H1 (cell line): ENCODE measurements around the gene TMA7. TPM values are rescaled to one million over a fixed set of nuclear protein-coding genes. Genes with fewer than 3 reads are reported as not detected.

Experiments used
- CTCF ChIA-PET: fragments of 300-600 bp; sonication (Branson Sonifier 250); formaldehyde crosslinking; loops from one replicate; lab custom pipeline; 2021; ENCODE audit not compliant: partially characterized antibody; lab: Charles Lee
- POLR2A ChIA-PET: fragments of 300-600 bp; sonication (Branson Sonifier 250); formaldehyde crosslinking; loops from one replicate; lab custom pipeline; 2021; ENCODE audit warnings: inconsistent platforms; ENCODE audit not compliant: partially characterized antibody; lab: Charles Lee
- DNase-seq, 2 experiments: peaks; one replicate each; pipeline versions ENCODE4 v3.0.0 to v3.0.0-alpha.2; 2010 to 2022; ENCODE audit warnings: low spot score in 2 of 2, low read depth in 1 of 2, mixed read lengths in 1 of 2
- FAIRE-seq: peaks from 2 replicates; lab custom pipeline; 2011; peaks lifted over from hg19 to GRCh38; lab: Jason Lieb, UNC
- H2AFZ ChIP-seq: 2 replicates; pipeline ENCODE4 v1.8.1; 2012; ENCODE audit warnings: low read length, inconsistent platforms
- H2AK5ac ChIP-seq: 2 replicates; pipeline ENCODE4 v1.6.1; 2013; ENCODE audit warnings: low read depth, low read length
- H2BK120ac ChIP-seq: replicated peaks from 2 replicates; pipeline ENCODE3; 2013; ENCODE audit warnings: low read depth, low read length, inconsistent platforms
- H2BK12ac ChIP-seq: 2 replicates; pipeline ENCODE4 v1.6.1; 2013; ENCODE audit warnings: low read depth, low read length
- H2BK15ac ChIP-seq: 2 replicates; pipeline ENCODE4 v1.6.1; 2013; ENCODE audit warnings: low read length
- H2BK20ac ChIP-seq: 2 replicates; pipeline ENCODE4 v1.6.1; 2013; ENCODE audit warnings: low read length
- H2BK5ac ChIP-seq: 2 replicates; pipeline ENCODE4 v1.6.1; 2013; ENCODE audit warnings: low read depth, low read length
- H3K14ac ChIP-seq: 2 replicates; pipeline ENCODE4 v1.6.1; 2013; ENCODE audit warnings: inconsistent platforms; ENCODE audit not compliant: insufficient read length
- H3K18ac ChIP-seq: 2 replicates; pipeline ENCODE4 v1.6.1; 2013; ENCODE audit warnings: low read length; ENCODE audit errors: extremely low read depth
- H3K23ac ChIP-seq: 2 replicates; pipeline ENCODE4 v1.6.1; 2013; ENCODE audit warnings: inconsistent platforms; ENCODE audit not compliant: insufficient read length
- H3K23me2 ChIP-seq: 2 replicates; pipeline ENCODE4 v1.6.1; 2013; ENCODE audit warnings: low read depth, low read length
- H3K27ac ChIP-seq: 2 replicates; pipeline ENCODE4 v1.6.1; 2011; ENCODE audit warnings: low read depth, low read length, inconsistent platforms
- H3K27me3 ChIP-seq, 4 experiments: replicated peaks in 1 of 4; 1 replicate in 1 of 4; 2 replicates in 3 of 4; pipeline versions ENCODE4 v1.6.1 to v1.8.1; 2011 to 2013; ENCODE audit warnings: low read length in 3 of 4, mild to moderate bottlenecking in 3 of 4, inconsistent platforms in 2 of 4, mixed read lengths in 2 of 4, moderate library complexity in 1 of 4; ENCODE audit not compliant: control insufficient read depth in 3 of 4, insufficient read depth in 3 of 4; ENCODE audit errors: extremely low read depth in 1 of 4
- H3K36me3 ChIP-seq, 4 experiments: 2 replicates each; pipeline versions ENCODE4 v1.6.1 to v1.8.1; 2011 to 2013; ENCODE audit warnings: mild to moderate bottlenecking in 4 of 4, low read length in 3 of 4, moderate library complexity in 2 of 4, control low read depth in 1 of 4, inconsistent platforms in 1 of 4; ENCODE audit not compliant: insufficient read depth in 4 of 4, control insufficient read depth in 2 of 4
- H3K4ac ChIP-seq: replicated peaks from 2 replicates; pipeline ENCODE3; 2013; ENCODE audit warnings: low read length, low read depth, mixed read lengths, inconsistent platforms; ENCODE audit not compliant: insufficient read length
- H3K4me1 ChIP-seq, 4 experiments: replicated peaks in 1 of 4; 1 replicate in 1 of 4; 2 replicates in 3 of 4; pipeline versions ENCODE4 v1.6.1 to v1.8.1; 2011 to 2013; ENCODE audit warnings: low read length in 3 of 4, inconsistent platforms in 2 of 4, mixed read lengths in 1 of 4; ENCODE audit not compliant: insufficient read depth in 4 of 4, control insufficient read depth in 3 of 4
- H3K4me2 ChIP-seq, 2 experiments: 2 replicates each; pipeline versions ENCODE4 v1.6.1 to v1.8.1; 2011 to 2013; ENCODE audit warnings: low read depth in 2 of 2, low read length in 2 of 2, control low read depth in 1 of 2, inconsistent platforms in 1 of 2, mild to moderate bottlenecking in 1 of 2; ENCODE audit not compliant: insufficient read depth in 1 of 2
- H3K4me3 ChIP-seq, 4 experiments: fragments of 200-600, 300-600 bp in 1 of 4; sonication (generic), shearing (Covaris generic), sonication (Bioruptor Twin) in 1 of 4; 2 replicates each; pipeline versions ENCODE4 v1.5.1 to v1.8.1; 2011 to 2016; ENCODE audit warnings: low read length in 4 of 4, low read depth in 3 of 4, control low read depth in 2 of 4, inconsistent platforms in 2 of 4, mild to moderate bottlenecking in 2 of 4, mixed read lengths in 1 of 4, moderate library complexity in 1 of 4; ENCODE audit not compliant: insufficient read depth in 2 of 4; ENCODE audit errors: extremely low read depth in 1 of 4
- H3K56ac ChIP-seq: replicated peaks from 2 replicates; pipeline ENCODE3; 2013; ENCODE audit warnings: low read depth, mild to moderate bottlenecking, mixed read lengths, low read length, inconsistent platforms; ENCODE audit not compliant: insufficient read length
- H3K79me1 ChIP-seq: 2 replicates; pipeline ENCODE4 v1.6.1; 2013; ENCODE audit warnings: low read depth, low read length, control low read depth
- H3K79me2 ChIP-seq, 2 experiments: 2 replicates each; pipeline versions ENCODE4 v1.6.1 to v1.8.1; 2012 to 2013; ENCODE audit warnings: low read length in 2 of 2, mild to moderate bottlenecking in 2 of 2, inconsistent platforms in 1 of 2; ENCODE audit not compliant: insufficient read depth in 2 of 2, control insufficient read depth in 1 of 2
- H3K9ac ChIP-seq, 4 experiments: replicated peaks in 1 of 4; 1 replicate in 1 of 4; 2 replicates in 3 of 4; pipeline versions ENCODE4 v1.6.1 to v1.8.1; 2011 to 2013; ENCODE audit warnings: low read depth in 3 of 4, low read length in 3 of 4, control low read depth in 2 of 4, mild to moderate bottlenecking in 2 of 4, moderate library complexity in 2 of 4, inconsistent platforms in 1 of 4; ENCODE audit errors: extremely low read depth in 1 of 4
- H3K9me3 ChIP-seq, 2 experiments: 2 replicates each; pipeline versions ENCODE4 v1.6.1 to v1.8.1; 2012 to 2013; ENCODE audit warnings: mild to moderate bottlenecking in 2 of 2, moderate library complexity in 2 of 2, control low read depth in 1 of 2, inconsistent platforms in 1 of 2, low read depth in 1 of 2, low read length in 1 of 2, mixed read lengths in 1 of 2; ENCODE audit not compliant: insufficient read depth in 2 of 2
- H4K20me1 ChIP-seq, 2 experiments: replicated peaks in 1 of 2; 2 replicates each; pipeline versions ENCODE3 to v1.8.1; 2011 to 2013; ENCODE audit warnings: inconsistent platforms in 2 of 2, low read length in 2 of 2, mild to moderate bottlenecking in 1 of 2; ENCODE audit not compliant: insufficient read depth in 2 of 2, control insufficient read depth in 1 of 2
- H4K5ac ChIP-seq: 2 replicates; pipeline ENCODE4 v1.6.1; 2013; ENCODE audit warnings: low read length, low read depth, mixed read lengths, inconsistent platforms; ENCODE audit not compliant: insufficient read length
- H4K8ac ChIP-seq: 2 replicates; pipeline ENCODE4 v1.8.0; 2013; ENCODE audit warnings: mild to moderate bottlenecking, moderate library complexity, low read length, inconsistent platforms; ENCODE audit not compliant: insufficient read depth; ENCODE audit errors: extremely low read depth
- H4K91ac ChIP-seq: replicated peaks from 2 replicates; pipeline ENCODE3; 2013; ENCODE audit warnings: low read length, mixed read lengths, inconsistent platforms; ENCODE audit not compliant: insufficient read length
- CBX8 ChIP-seq: fragments of 300-800, 300-1000 bp; sonication (generic); IDR thresholded peaks from 2 replicates; pipeline ENCODE4 v1.7.1; 2016; ENCODE audit warnings: low read depth, low read length, borderline replicate concordance
- CHD2 ChIP-seq: IDR thresholded peaks from 2 replicates; pipeline ENCODE4 v1.6.1; 2012; ENCODE audit warnings: low read length, improper control_type of control experiment
- EP300 ChIP-seq, 2 experiments: IDR thresholded peaks; 1 replicate in 1 of 2; 2 replicates in 1 of 2; pipeline ENCODE4 v1.6.1; 2011 to 2012; ENCODE audit warnings: low read depth in 2 of 2, low read length in 2 of 2, mild to moderate bottlenecking in 2 of 2, borderline replicate concordance in 1 of 2, inconsistent platforms in 1 of 2, moderate library complexity in 1 of 2
- JUND ChIP-seq: IDR thresholded peaks from 2 replicates; pipeline ENCODE4 v1.6.1; 2011; ENCODE audit warnings: mild to moderate bottlenecking, improper control_type of control experiment, low read length
- KDM5A ChIP-seq: fragments of 200-600 bp; IDR thresholded peaks from 2 replicates; pipeline ENCODE4 v1.7.1; 2012; ENCODE audit warnings: mild to moderate bottlenecking, low read length, inconsistent platforms, mixed read lengths
- SIN3A ChIP-seq, 2 experiments: IDR thresholded peaks in 1 of 2; conservative IDR thresholded peaks in 1 of 2; 2 replicates each; pipeline ENCODE4 v1.6.1; 2011 to 2012; ENCODE audit warnings: low read length in 2 of 2, improper control_type of control experiment in 1 of 2, low read depth in 1 of 2, mild to moderate bottlenecking in 1 of 2
- SIRT6 ChIP-seq: IDR thresholded peaks from one replicate; pipeline ENCODE4 v1.7.1; 2012; ENCODE audit warnings: low read length, inconsistent platforms
- SP4 ChIP-seq: IDR thresholded peaks from 2 replicates; pipeline ENCODE4 v1.6.1; 2012; ENCODE audit warnings: low read length, inconsistent platforms
- SRF ChIP-seq: IDR thresholded peaks from 2 replicates; pipeline ENCODE4 v1.6.1; 2011; ENCODE audit warnings: mild to moderate bottlenecking, low read depth, low read length, moderate library complexity
- YY1 ChIP-seq: IDR thresholded peaks from 2 replicates; pipeline ENCODE4 v1.6.1; 2011; ENCODE audit warnings: low read depth, mild to moderate bottlenecking, low read length
- WGBS, 2 experiments: shearing (Covaris generic) in 1 of 2; methylation state at CpG; one replicate each; pipeline versions ENCODE4 v1.1.6 to v1.1.7; 2013 to 2015; ENCODE audit warnings: low lambda C conversion rate in 2 of 2, mixed read lengths in 2 of 2, inconsistent platforms in 1 of 2, low coverage in 1 of 2, missing lambda C conversion rate in 1 of 2; ENCODE audit not compliant: insufficient replicate concordance in 2 of 2, insufficient coverage in 1 of 2, insufficient read length in 1 of 2; ENCODE audit errors: extremely low coverage in 1 of 2, missing lambda C conversion rate in 1 of 2; 5-methylcytosine and 5-hydroxymethylcytosine counted together
- polyA plus RNA-seq, 7 experiments: library from polyadenylated mRNA; depleted of rRNA in 3 of 7; stranded (reverse) in 5 of 7; unstranded in 2 of 7; fragments of >200 nt in 5 of 7; fragments of 200-250 nt in 2 of 7; gene quantifications; 1 replicate in 5 of 7; 2 replicates in 1 of 7; 4 replicates in 1 of 7; pipeline versions ENCODE4 v1.2.1 to v1.2.3, GENCODE V29; 2011 to 2013; ENCODE audit warnings: missing spikeins in 2 of 7, mixed read lengths in 2 of 7
- total RNA-seq: library from RNA; stranded (reverse); fragmentation: NEBNext Ultra II Directional; extraction: Animal tissue kit (Norgen Biotek cat#: 25700); gene quantifications from 2 replicates; pipeline ENCODE4 v1.2.1, GENCODE V29; 2021

The TMA7 gene
- total and polyA plus RNA-seq, 2 of the 8 experiments (the other 6 are each of a cell fraction or from before 2014, with no cell fraction given): 138 to 305 TPM

- ChIA-PET CTCF (interaction anchor here (1.0 to 9.2 kb wide), 11 partner anchors 9 to 212 kb away, joined by 4 to 130 read pairs (median 10); no protein-coding TSS in a partner anchor), POLR2A (interaction anchor here (1.3 to 31.5 kb wide), 5 partner anchors 1 to 203 kb away, joined by 3 to 650 read pairs (median 6); partner anchors contain the start of genes PLXNB1 and UQCRC1)
- Histone ChIP-seq H4K91ac (no peak overlapping the region), H2BK120ac (no peak overlapping the region), H3K56ac (no peak overlapping the region), H3K14ac (no peak overlapping the region), H3K36me3 (peaks cover 51 to 80% (median 74%) of the 10 kb centered on the region in 4 experiments), H4K8ac (no peak overlapping the region), H3K9ac (no peak overlapping the region), H3K27me3 (no peaks in the 10 kb centered on the region), H2AFZ (no peak overlapping the region), H2BK5ac (no peak overlapping the region), H3K23me2 (no peaks in the 10 kb centered on the region), H4K20me1 (peaks cover 3 to 26% of the 10 kb centered on the region in 2 experiments), H3K23ac (no peak overlapping the region), H3K4ac (no peak overlapping the region), H3K9me3 (no peaks in the 10 kb centered on the region), H3K27ac (no peak overlapping the region; the same call in 1 of the 2 replicates), H3K4me2 (no peak overlapping the region), H3K79me1 (no peaks in the 10 kb centered on the region), H2BK20ac (no peak overlapping the region), H3K4me3 (no peak overlapping the region), H3K79me2 (no peaks in the 10 kb centered on the region), H2BK15ac (no peak overlapping the region), H2AK5ac (no peak overlapping the region), H4K5ac (no peak overlapping the region), H3K18ac (no peak overlapping the region), H3K4me1 (no peaks in the 10 kb centered on the region), H2BK12ac (no peak overlapping the region)
- no peak for TF ChIP-seq SIN3A (conservative IDR thresholded peaks at IDR 0.05 in 1 of 2, IDR thresholded peaks at IDR 0.05 in 1 of 2; ENCODE audit: low read depth in 1 of 2, low read length in 2 of 2)
- TF ChIP-seq KDM5A: no peak
- no peak for TF ChIP-seq YY1
- TF ChIP-seq SIRT6: no peak
- TF ChIP-seq JUND: no peak
- TF ChIP-seq EP300 (IDR thresholded peaks at IDR 0.05; ENCODE audit: borderline replicate concordance in 1 of 2, low read depth in 2 of 2, low read length in 2 of 2): no peak
- TF ChIP-seq CHD2: no peak
- TF ChIP-seq CBX8: no peak
- no peak for TF ChIP-seq SRF
- no peak for TF ChIP-seq SP4
- WGBS, 2 experiments: 94% methylated on average over 17 of the region's 18 CpGs; no CpG with 5 or more reads in 1 of the 2 experiments
- FAIRE-seq: no peak
- no peak for DNase-seq
Observed at GRCh38 chr3:48406443-48407431, 33.3 kb upstream of the TMA7 start.
